ENCODE measurements around the gene MYH11.

MYH11 gene

DNA sequence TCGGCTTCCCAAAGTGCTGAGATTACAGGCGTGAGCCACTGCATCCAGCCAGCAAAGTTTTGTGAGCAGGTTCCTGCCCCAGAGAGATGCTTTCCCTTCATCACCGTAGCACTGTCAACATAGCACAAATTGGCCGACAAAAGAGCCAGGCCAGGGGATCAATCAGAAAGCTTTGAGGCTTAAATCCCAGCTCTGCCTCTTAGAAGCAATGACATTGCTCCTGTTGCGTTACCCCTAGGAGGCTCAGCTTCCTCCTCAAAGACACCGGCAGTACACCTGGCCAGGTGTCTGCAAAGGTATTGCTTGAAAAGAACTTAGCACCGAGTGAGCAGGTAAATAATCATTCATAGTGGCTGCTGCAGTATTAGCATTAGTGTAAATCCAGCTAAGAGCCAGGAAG is 120.3 kb downstream of the MYH11 start:
- no peak for TF ChIP-seq GATA2 (IDR thresholded peaks at IDR 0.05; ENCODE audit: low read depth, low read length)

DNA sequence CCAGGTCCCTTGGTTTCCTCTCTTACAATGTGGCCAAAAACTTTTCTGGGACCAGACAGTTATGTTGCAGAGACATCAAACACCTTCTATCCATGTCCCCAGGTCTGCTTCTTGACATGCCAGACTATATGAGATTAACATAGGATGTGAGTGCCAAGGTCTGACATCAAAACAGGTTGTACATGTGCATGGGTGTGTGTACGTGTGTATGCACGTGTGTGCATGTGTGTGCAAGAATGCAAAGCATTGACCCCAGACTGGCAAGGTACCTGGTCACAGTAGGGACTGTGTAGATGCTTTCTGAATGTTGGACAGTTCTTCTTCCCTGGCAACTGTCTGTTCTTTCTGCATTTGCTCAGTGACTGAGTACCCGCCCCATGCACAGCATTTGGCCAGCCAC is 121.2 kb downstream of the MYH11 start:
- TF ChIP-seq GATA2 (IDR thresholded peaks at IDR 0.05; ENCODE audit: low read depth, low read length) (no peak), GATA3 (IDR thresholded peaks at IDR 0.05; ENCODE audit: low read depth, low read length) (no peak)

DNA sequence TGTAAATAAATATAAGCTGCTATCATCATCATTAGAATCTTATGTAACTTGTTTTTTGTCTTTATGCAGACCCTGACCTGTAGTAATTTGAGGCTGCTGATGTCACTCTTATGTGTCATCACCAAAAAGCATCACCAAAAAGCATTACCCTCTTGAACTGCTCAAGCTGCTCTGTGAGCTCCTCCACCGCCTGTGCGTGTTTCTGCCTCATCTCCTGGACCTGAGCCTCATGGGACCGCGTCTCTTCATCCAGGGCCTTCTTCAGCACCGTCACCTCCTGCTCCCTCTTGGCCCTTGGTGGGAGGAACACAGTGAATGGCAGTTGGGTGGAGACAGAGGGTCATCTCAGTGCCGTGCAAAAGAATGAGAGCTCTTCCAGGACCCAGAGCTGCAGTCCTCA is 124.4 kb downstream of the MYH11 start:
- TF ChIP-seq GATA3 (IDR thresholded peaks at IDR 0.05; ENCODE audit: low read depth, low read length) (no peak), GATA2 (IDR thresholded peaks at IDR 0.05; ENCODE audit: low read depth, low read length) (no peak)

DNA sequence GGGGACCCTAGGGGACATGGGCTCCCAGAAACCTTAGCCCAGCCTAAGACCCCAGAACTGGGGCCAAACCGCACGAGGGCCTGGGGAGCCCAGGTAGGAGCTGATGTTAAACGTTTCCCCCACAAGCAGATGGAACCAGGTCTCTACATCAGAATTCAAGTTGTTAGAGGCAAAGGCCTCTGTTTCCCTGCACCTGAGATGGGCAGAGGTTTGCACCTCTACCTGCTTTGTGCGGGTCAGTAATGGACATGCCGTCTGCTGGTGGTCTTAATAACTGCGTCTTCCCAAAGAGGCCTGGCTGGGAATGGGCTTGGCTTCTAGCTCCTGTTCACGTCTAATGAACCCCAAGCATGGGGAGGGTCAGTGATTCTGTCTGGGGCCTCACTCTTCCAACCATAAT is 127.7 kb downstream of the MYH11 start:
- TF ChIP-seq GATA2 (IDR thresholded peaks at IDR 0.05; ENCODE audit: low read depth, low read length) = no peak
- TF ChIP-seq GATA3 (IDR thresholded peaks at IDR 0.05; ENCODE audit: low read depth, low read length) = no peak

DNA sequence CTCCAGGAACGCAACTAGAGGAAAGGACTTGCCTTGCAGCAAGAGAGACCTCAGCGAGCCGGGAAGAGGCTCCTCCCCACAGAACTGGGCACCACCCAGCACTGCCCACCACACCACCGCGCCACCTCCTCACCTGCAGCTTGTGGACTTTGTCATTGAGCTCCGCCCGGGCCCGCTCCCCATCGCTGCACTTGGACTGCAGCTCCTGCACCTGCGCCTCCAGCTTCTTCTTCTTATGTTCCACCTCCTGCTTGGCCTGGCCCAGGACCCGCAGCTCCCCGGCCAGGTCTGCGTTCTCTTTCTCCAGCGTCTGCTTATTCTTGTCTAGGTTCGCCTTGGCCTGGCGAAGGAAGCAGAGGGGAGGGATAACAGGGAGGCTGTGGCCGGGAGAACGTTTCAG is 130.1 kb downstream of the MYH11 start:
- no peak for TF ChIP-seq GATA3 (IDR thresholded peaks at IDR 0.05; ENCODE audit: low read depth, low read length)
- no peak for TF ChIP-seq GATA2 (IDR thresholded peaks at IDR 0.05; ENCODE audit: low read depth, low read length)

DNA sequence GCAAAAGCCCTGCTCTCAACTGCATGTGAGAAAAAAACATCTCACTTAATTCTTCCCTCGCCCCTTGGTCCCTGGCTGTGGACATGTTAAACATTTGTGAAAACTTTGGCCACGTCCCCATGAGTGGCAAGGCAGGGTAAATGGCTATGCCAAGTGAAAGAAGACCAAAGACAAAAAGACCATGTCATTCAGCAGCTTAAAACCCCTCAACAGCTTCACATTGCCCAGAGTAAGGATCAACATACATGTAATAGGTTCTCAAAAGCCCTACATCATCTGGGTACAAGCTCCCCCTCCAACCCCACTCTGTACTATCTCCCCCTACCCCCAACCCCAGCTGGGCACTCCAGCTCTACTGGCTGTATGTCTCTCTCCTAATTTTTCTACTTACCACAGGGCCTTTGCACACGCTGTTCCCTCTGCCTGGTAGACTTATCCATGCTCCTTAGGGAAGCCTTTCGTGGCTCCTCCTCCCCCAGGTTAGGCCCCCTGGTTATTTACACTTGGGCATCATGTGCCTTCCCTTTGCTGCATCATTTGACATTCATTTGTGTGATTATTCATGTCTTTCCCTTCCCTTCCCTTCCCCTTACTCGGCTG is 131.1 kb downstream of the MYH11 start:
- TF ChIP-seq GATA2 (IDR thresholded peaks at IDR 0.05; ENCODE audit: low read depth, low read length) = no peak
- no peak for TF ChIP-seq GATA3 (IDR thresholded peaks at IDR 0.05; ENCODE audit: low read depth, low read length)

DNA sequence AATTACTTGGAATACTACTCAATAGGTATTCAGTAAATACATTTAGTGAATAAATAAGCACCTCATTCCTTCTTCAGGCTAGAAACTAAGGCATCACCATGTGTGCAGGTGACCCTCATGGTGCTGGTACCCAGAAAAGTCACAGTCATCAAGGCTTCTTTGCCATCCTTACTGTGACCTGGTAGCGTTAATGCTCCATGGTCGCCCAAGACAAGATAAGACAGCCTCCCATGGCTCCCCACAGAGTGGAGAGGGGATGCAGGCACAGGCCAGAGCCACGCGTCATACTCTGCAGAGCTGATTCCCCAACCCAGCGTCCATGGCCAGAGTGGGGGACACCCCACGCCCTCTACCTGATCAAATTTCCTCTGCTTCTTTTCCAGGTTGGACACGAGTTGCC is 133.0 kb downstream of the MYH11 start:
- no peak for TF ChIP-seq GATA2 (IDR thresholded peaks at IDR 0.05; ENCODE audit: low read depth, low read length)
- no peak for TF ChIP-seq GATA3 (IDR thresholded peaks at IDR 0.05; ENCODE audit: low read depth, low read length)

DNA sequence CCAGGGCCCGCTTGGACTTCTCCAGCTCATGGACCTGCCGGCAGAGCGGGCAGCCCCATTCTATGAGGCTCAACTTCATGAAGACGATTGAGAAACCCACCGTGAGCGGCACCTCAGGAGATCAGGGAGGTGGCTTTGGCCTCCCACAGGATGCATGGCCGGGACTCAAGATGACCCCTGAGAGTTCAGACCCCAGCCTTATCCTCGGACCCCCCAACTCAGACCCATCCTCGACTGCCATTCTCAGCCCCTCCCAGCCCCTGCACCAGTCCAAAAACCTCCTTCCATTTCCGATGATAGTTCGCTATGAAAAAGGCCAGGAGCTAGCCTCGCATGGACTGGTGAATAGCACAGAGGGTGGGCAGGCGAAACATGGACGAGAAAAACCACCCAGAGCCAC is 135.8 kb downstream of the MYH11 start:
- no peak for TF ChIP-seq GATA2 (IDR thresholded peaks at IDR 0.05; ENCODE audit: low read depth, low read length)
- TF ChIP-seq GATA3 (IDR thresholded peaks at IDR 0.05; ENCODE audit: low read depth, low read length) = no peak

DNA sequence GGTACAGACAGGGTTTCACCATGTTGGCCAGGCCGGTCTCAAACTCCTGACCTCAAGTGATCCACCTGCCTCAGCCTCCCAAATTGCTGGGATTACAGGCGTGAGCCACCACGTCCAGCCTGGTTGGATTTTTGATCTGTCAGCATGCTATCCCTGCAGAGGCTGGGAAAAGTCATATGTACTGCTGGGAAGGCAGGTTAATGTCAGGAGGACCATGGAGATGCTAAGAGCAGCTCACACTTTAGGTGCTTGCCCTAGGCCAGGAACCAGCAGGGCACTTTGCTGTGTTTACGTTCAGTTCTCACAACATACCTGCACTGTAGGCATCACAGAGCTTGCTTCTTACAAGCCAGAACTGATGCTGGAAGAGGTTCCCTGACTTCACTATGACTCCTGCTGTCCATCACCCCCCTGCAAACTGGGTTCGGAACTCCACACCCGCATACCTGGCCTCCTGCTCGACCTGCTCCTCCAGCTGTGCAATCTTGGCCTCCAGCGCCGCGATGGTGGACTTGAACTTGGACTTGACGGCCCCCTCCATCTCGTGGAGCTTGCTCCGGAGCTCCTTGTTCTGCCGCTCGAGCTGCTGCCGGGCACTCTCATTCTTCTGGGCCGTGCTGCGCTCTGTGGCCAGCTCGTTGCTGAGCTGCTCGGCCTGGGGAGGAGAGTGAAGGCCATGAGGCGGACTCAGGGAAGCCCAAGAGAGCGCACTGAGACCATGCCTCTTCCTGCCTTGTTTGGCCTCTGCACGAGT is 140.0 kb downstream of the MYH11 start:
- TF ChIP-seq GATA3 (IDR thresholded peaks at IDR 0.05; ENCODE audit: low read depth, low read length) = no peak
- no peak for TF ChIP-seq GATA2 (IDR thresholded peaks at IDR 0.05; ENCODE audit: low read depth, low read length)

DNA sequence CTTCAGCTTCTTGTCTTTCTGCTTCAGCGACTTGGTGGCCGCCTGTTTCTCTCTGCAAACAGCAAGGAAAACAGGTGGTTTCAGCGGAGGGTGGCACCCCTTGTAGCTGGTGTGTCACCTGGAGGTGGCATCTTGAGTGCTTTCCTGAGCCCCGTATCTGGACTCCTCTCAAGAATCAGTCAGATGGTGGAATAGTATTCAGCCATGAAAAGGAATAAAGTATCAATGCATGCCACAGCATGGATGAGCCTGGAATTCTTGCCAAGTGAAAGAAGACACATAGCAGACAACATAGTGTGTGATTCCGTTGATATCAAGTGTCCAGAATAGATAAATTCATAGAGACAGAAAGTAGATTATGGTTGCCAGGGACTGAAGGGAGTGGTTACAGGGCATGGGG is 141.6 kb downstream of the MYH11 start:
- no peak for TF ChIP-seq GATA2 (IDR thresholded peaks at IDR 0.05; ENCODE audit: low read depth, low read length)
- TF ChIP-seq GATA3 (IDR thresholded peaks at IDR 0.05; ENCODE audit: low read depth, low read length) = no peak

DNA sequence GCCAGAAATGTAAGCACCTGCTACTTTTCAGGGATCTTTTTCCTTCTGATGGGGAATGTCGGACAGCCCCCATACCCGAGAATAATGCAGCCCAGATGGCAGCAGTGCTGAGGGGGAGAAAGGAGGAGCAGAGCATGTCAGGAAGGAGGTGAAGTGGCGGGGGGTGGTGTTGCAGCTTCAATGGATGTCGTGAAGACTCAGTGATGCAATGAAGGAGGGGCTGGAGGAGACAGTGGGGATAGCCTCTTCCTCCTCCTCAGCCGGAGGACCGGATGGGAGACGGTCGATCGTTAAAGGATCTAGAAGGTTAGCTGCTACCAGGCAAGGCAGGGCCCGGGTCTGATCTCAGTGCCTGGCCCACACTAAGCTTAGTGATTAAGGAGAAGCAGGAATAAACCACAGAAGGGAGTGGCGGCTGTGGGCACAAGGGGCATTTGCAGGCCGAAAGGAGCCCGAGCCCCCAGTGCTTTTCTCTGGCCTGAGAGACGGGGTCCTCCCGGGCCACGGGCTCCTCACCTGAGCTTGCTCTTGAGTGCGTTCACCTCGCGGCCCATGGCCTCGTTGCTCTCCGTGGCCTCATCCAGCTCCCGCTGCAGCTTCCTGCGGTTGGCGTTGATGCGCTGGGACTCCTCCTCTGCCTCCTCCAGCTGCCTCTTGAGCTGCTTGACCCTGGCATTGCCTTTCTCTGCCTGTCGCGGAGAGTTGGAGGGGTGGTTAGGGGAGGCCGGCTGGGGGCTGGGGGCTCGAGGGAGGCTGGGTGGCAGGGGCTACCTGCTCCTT is 142.2 kb downstream of the MYH11 start:
- TF ChIP-seq GATA2 (IDR thresholded peaks at IDR 0.05; ENCODE audit: low read depth, low read length) (no peak), GATA3 (IDR thresholded peaks at IDR 0.05; ENCODE audit: low read depth, low read length) (no peak)

DNA sequence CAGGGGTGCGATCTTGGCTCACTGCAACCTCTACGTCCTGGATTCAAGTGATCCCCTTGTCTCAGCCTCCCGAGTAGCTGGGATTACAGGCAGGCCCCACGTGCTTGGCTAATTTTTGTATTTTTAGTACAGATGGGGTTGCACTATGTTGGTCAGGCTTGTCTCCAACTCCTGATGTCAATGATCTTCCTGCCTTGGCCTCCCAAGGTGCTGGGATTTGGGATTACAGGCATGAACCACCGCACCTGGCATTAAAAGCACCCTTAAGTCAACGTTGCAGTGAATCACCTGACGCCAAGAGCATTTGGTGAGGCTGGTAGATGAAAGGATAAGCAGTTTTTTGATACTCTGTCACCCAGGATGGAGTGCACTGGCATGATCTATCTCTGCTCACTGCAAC is 147.8 kb downstream of the MYH11 start:
- no peak for TF ChIP-seq GATA3 (IDR thresholded peaks at IDR 0.05; ENCODE audit: low read depth, low read length)
- TF ChIP-seq GATA2 (IDR thresholded peaks at IDR 0.05; ENCODE audit: low read depth, low read length) = no peak

DNA sequence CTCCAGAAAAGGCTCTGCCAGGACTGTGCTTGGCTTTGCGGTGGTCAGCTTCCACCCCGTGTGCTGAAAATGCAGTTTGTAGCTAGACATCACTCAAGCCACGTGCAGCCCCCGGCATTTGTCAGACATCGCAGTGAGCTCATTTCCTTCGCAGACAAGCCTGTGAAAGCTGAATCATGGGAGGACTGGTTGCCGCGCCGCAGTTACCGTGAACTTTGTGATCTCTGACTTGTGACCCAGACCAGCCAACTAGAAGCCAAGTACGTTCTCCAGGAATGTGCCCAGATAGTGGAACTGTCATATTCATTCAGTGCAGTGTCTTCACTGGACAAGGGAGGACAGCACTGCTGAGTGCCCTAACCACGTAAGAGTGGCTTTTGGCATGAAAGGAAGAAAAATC is 148.7 kb downstream of the MYH11 start:
- TF ChIP-seq GATA3 (IDR thresholded peaks at IDR 0.05; ENCODE audit: low read depth, low read length) = no peak
- no peak for TF ChIP-seq GATA2 (IDR thresholded peaks at IDR 0.05; ENCODE audit: low read depth, low read length)

DNA sequence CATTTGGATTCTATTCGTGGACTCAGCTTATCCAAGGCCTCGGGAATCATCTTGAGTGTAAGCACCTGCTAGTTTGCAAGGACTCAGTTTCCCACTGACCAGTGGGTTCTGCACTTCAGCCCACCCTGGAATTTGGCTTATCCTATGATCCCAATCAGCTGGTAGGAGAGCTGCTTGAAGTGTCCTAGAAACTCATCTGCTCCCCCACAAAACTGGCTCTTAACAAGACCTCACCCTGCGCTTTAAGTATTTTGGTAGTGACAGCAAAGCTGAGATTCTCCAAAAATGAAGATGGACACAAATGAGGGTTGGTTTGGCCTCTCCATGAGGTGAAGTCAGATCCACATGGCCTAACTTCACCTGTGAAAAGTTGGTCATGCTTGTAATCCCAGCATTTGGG is 149.5 kb downstream of the MYH11 start:
- no peak for TF ChIP-seq GATA3 (IDR thresholded peaks at IDR 0.05; ENCODE audit: low read depth, low read length)
- TF ChIP-seq GATA2 (IDR thresholded peaks at IDR 0.05; ENCODE audit: low read depth, low read length) = no peak

DNA sequence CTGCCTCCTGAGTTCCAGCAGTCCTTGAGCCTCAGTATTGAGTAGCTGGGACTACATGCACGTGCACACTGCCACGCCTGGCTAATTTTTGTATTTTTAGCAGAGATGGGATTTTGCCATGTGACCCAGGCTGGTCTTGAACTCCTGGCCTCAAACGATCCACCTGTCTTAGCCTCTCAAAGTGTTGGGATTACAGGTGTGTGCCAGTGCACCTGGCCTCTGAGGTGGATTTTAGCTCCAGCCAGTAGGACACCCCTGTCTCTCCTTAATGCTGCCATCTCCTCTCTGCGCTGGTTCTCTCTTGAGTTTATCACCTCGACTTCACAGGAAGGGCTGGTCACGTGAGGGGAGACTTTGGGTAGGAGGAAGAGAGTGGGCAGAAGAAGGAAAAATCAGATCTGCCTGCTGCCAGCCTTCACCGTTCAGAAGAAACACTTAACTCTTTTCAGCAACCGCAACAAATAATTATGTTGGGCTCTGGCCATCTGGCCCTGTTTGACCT is 151.7 kb downstream of the MYH11 start:
- TF ChIP-seq GATA3 (IDR thresholded peaks at IDR 0.05; ENCODE audit: low read depth, low read length) (no peak), GATA2 (IDR thresholded peaks at IDR 0.05; ENCODE audit: low read depth, low read length) (no peak)

All from SH-SY5Y (cell line).